Measurements from ENCODE around the gene RELA. TPM values are rescaled to one million over a fixed set of nuclear protein-coding genes. Genes with fewer than 3 reads are reported as not detected.

The RELA gene
- total and polyA plus RNA-seq, 4 experiments from 2014 or later, result 36.5 to 173 (median 122) TPM

Small RNA genes within 50 kb of the gene (microRNA-seq; reads per million reads assigned to microRNA genes)
- gene MIR4489 (ENCODE audit: borderline microRNAs expressed, borderline number of aligned reads, borderline replicate concordance) (not detected), gene MIR4690 (ENCODE audit: borderline microRNAs expressed, borderline number of aligned reads, borderline replicate concordance) (not detected)

Other genes starting within 250 kb of the RELA start
- 100 to 1,000 TPM; 685 to 687 TPM for gene NEAT1, start 240.1 kb downstream of the RELA start, total RNA-seq
- gene NEAT1, start 240.1 kb downstream of the RELA start, polyA plus RNA-seq, result 1 to 10 TPM; 2.3 to 4.0 TPM
- gene MALAT1, start 163.9 kb downstream of the RELA start, total RNA-seq, result over 10,000 TPM; 29,058 to 29,932 TPM
- 1,000 to 10,000 TPM; 2,969 to 3,488 TPM for gene MALAT1, start 163.9 kb downstream of the RELA start, polyA plus RNA-seq
- 10 to 100 TPM; 72.5 to 81.3 TPM for gene SCYL1, start 137.8 kb downstream of the RELA start, total RNA-seq
- 10 to 100 TPM; 22.9 to 40.8 TPM for gene SCYL1, start 137.8 kb downstream of the RELA start, polyA plus RNA-seq
- 100 to 1,000 TPM; 201 to 211 TPM for gene LTBP3, start 104.6 kb downstream of the RELA start, total RNA-seq
- 10 to 100 TPM in 1 of 2 donors, 1 to 10 TPM in 1; 9.0 to 23.6 TPM for gene LTBP3, start 104.6 kb downstream of the RELA start, polyA plus RNA-seq
- 10 to 100 TPM; 24.6 to 27.5 TPM for gene ZNRD2, start 92.4 kb downstream of the RELA start, total RNA-seq
- gene ZNRD2, start 92.4 kb downstream of the RELA start, polyA plus RNA-seq, result 10 to 100 TPM; 70.1 to 74.9 TPM
- 10 to 100 TPM; 68.9 to 71.4 TPM for gene FAM89B, start 90.4 kb downstream of the RELA start, total RNA-seq
- 100 to 1,000 TPM; 130 to 164 TPM for gene FAM89B, start 90.4 kb downstream of the RELA start, polyA plus RNA-seq
- 100 to 1,000 TPM; 151 to 154 TPM for gene EHBP1L1, start 86.9 kb downstream of the RELA start, total RNA-seq
- gene EHBP1L1, start 86.9 kb downstream of the RELA start, polyA plus RNA-seq, result 10 to 100 TPM in 1 of 2 donors, 1 to 10 TPM in 1; 8.9 to 25.2 TPM
- gene KCNK7, start 67.1 kb downstream of the RELA start, total RNA-seq, result 1 to 10 TPM; 1.6 to 2.7 TPM
- gene KCNK7, start 67.1 kb downstream of the RELA start, polyA plus RNA-seq, result 1 to 10 TPM in 1 of 2 donors, not detected in 1; 1.2 TPM
- 10 to 100 TPM; 92.0 to 93.6 TPM for gene MAP3K11, start 48.7 kb downstream of the RELA start, total RNA-seq
- gene MAP3K11, start 48.7 kb downstream of the RELA start, polyA plus RNA-seq, result 10 to 100 TPM in 1 of 2 donors, 1 to 10 TPM in 1; 6.3 to 24.1 TPM
- 10 to 100 TPM; 63.3 to 66.3 TPM for gene PCNX3, start 47.1 kb downstream of the RELA start, total RNA-seq
- gene PCNX3, start 47.1 kb downstream of the RELA start, polyA plus RNA-seq, result 1 to 10 TPM in 1 of 2 donors, under 1 TPM in 1; 0.41 to 6.3 TPM
- 100 to 1,000 TPM; 150 to 169 TPM for gene SIPA1, start 24.8 kb downstream of the RELA start, total RNA-seq
- 100 to 1,000 TPM in 1 of 2 donors, 10 to 100 TPM in 1; 50.1 to 204 TPM for gene SIPA1, start 24.8 kb downstream of the RELA start, polyA plus RNA-seq
- gene KAT5, start 49.3 kb upstream of the RELA start, total RNA-seq, result 100 to 1,000 TPM in 1 of 2 experiments, 10 to 100 TPM in 1; 93.5 to 106 TPM
- gene KAT5, start 49.3 kb upstream of the RELA start, polyA plus RNA-seq, result 10 to 100 TPM; 45.4 to 61.5 TPM
- gene RNASEH2C, start 57.9 kb upstream of the RELA start, total RNA-seq, result 10 to 100 TPM; 69.1 to 69.7 TPM
- 10 to 100 TPM; 61.4 to 74.2 TPM for gene RNASEH2C, start 57.9 kb upstream of the RELA start, polyA plus RNA-seq
- gene AP5B1, start 118.1 kb upstream of the RELA start, total RNA-seq, result 10 to 100 TPM; 25.6 to 26.9 TPM
- 10 to 100 TPM in 1 of 2 donors, 1 to 10 TPM in 1; 5.2 to 13.7 TPM for gene AP5B1, start 118.1 kb upstream of the RELA start, polyA plus RNA-seq
- not detected for gene OVOL1, start 124.1 kb upstream of the RELA start, total RNA-seq
- gene OVOL1, start 124.1 kb upstream of the RELA start, polyA plus RNA-seq, result not detected
- gene SNX32, start 171.0 kb upstream of the RELA start, total RNA-seq, result under 1 TPM; 0.42 to 0.64 TPM
- under 1 TPM; 0.68 to 0.93 TPM for gene SNX32, start 171.0 kb upstream of the RELA start, polyA plus RNA-seq
- gene CFL1, start 195.3 kb upstream of the RELA start, total RNA-seq, result 100 to 1,000 TPM; 540 to 578 TPM
- 1,000 to 10,000 TPM; 2,794 to 2,825 TPM for gene CFL1, start 195.3 kb upstream of the RELA start, polyA plus RNA-seq
- gene MUS81, start 197.5 kb upstream of the RELA start, total RNA-seq, result 10 to 100 TPM; 93.6 to 95.5 TPM
- gene MUS81, start 197.5 kb upstream of the RELA start, polyA plus RNA-seq, result 10 to 100 TPM; 24.0 to 31.1 TPM
- 1 to 10 TPM; 6.0 to 8.3 TPM for gene EFEMP2, start 209.9 kb upstream of the RELA start, total RNA-seq
- under 1 TPM; 0.40 to 0.55 TPM for gene EFEMP2, start 209.9 kb upstream of the RELA start, polyA plus RNA-seq
- 10 to 100 TPM; 30.1 to 30.4 TPM for gene CTSW, start 216.9 kb upstream of the RELA start, total RNA-seq
- 100 to 1,000 TPM in 1 of 2 donors, 10 to 100 TPM in 1; 80.9 to 107 TPM for gene CTSW, start 216.9 kb upstream of the RELA start, polyA plus RNA-seq
- 10 to 100 TPM; 39.9 to 42.1 TPM for gene FIBP, start 225.6 kb upstream of the RELA start, total RNA-seq
- gene FIBP, start 225.6 kb upstream of the RELA start, polyA plus RNA-seq, result 10 to 100 TPM; 79.3 to 99.0 TPM
- 10 to 100 TPM; 22.9 to 24.9 TPM for gene CCDC85B, start 227.8 kb upstream of the RELA start, total RNA-seq
- gene CCDC85B, start 227.8 kb upstream of the RELA start, polyA plus RNA-seq, result 10 to 100 TPM; 60.0 to 68.3 TPM
- gene FOSL1, start 237.5 kb upstream of the RELA start, total RNA-seq, result under 1 TPM; 0.39 to 0.79 TPM
- under 1 TPM in 1 of 2 donors, not detected in 1; 0.81 TPM for gene FOSL1, start 237.5 kb upstream of the RELA start, polyA plus RNA-seq

All from CD4-positive, alpha-beta memory T cell (primary cell).